IPS-NIHi7 (cell line): ENCODE results near the gene RAB26.

Source experiments
- DNase-seq: peaks from one replicate; pipeline ENCODE4 v3.0.0; 2012; ENCODE audit warnings: mixed read lengths; ENCODE audit errors: extremely low spot score

Gene RAB26

GRCh38 chr16:2142942-2143877 is 5.2 kb upstream of the RAB26 start:
- DNase-seq, result no peak

- DNase-seq, result no peak
Observed at GRCh38 chr16:2143878-2144485, 4.4 kb upstream of the RAB26 start.

- no peak for DNase-seq
Observed at GRCh38 chr16:2145843-2146242, 2.6 kb upstream of the RAB26 start.

- DNase-seq, result no peak
Observed at GRCh38 chr16:2147378-2147777, 1.0 kb upstream of the RAB26 start.

- no peak for DNase-seq
Observed at GRCh38 chr16:2148714-2149629, 547 bp downstream of the RAB26 start.

- DNase-seq, result no peak
Observed at GRCh38 chr16:2149630-2150417, 1.4 kb downstream of the RAB26 start.

- DNase-seq, result peak; percentile 55
Observed at GRCh38 chr16:2150418-2151187, 2.2 kb downstream of the RAB26 start.

- DNase-seq, result no peak
Observed at GRCh38 chr16:2151188-2152091, 3.0 kb downstream of the RAB26 start.

GRCh38 chr16:2152695-2153506 is 4.5 kb downstream of the RAB26 start:
- DNase-seq, result no peak

- DNase-seq, result no peak
Observed at GRCh38 chr16:2154533-2155090, 6.2 kb downstream of the RAB26 start.

- DNase-seq, result peak; percentile 98
Observed at GRCh38 chr16:2155091-2155950, 6.9 kb downstream of the RAB26 start, which contains the start of gene TRAF7. Gene TRAF7 (plus strand): TSS chr16:2155782. CDS start chr16:2163921, 8,139 bp downstream.

- no peak for DNase-seq
Observed at GRCh38 chr16:2155977-2156848, 7.8 kb downstream of the RAB26 start.

- no peak for DNase-seq
Observed at GRCh38 chr16:2156849-2157224, 8.4 kb downstream of the RAB26 start.

GRCh38 chr16:2157480-2158261 is 9.2 kb downstream of the RAB26 start:
- DNase-seq, result no peak

GRCh38 chr16:2158262-2158638 is 9.8 kb downstream of the RAB26 start:
- DNase-seq, result no peak
